T-helper 1 cell (primary cell): ENCODE results near the gene RUVBL1.

Source experiments
- DNase-seq, 5 donors: peaks; one replicate each; pipeline ENCODE4 v3.0.0-alpha.2; 2012 to 2020

Gene RUVBL1

GRCh38 chr3:128082546-128082945 is 41.1 kb downstream of the RUVBL1 start:
- DNase-seq = no peak

GRCh38 chr3:128081846-128082245 is 41.8 kb downstream of the RUVBL1 start:
- DNase-seq = no peak

- no peak for DNase-seq
These were observed 42.4 kb downstream of the RUVBL1 start for GRCh38 chr3:128081226-128081625.

- no peak for DNase-seq
These were observed 43.1 kb downstream of the RUVBL1 start for GRCh38 chr3:128080323-128081080.

GRCh38 chr3:128079823-128080222 is 43.8 kb downstream of the RUVBL1 start:
- DNase-seq = no peak

- DNase-seq = no peak
These were observed 44.7 kb downstream of the RUVBL1 start for GRCh38 chr3:128078875-128079274.

GRCh38 chr3:128078322-128078721 is 45.3 kb downstream of the RUVBL1 start:
- no peak for DNase-seq

GRCh38 chr3:128077665-128078064 is 45.9 kb downstream of the RUVBL1 start:
- DNase-seq = no peak

- DNase-seq = no peak
These were observed 46.4 kb downstream of the RUVBL1 start for GRCh38 chr3:128077202-128077624.

- DNase-seq = peak in 3 of 5 donors; percentile 26 to 32 (median 28)
These were observed 47.0 kb downstream of the RUVBL1 start for GRCh38 chr3:128076483-128077201.

- DNase-seq = peak; percentile 69 to 84 (median 79)
These were observed 47.8 kb downstream of the RUVBL1 start for GRCh38 chr3:128075522-128076482.

GRCh38 chr3:128074851-128075521 is 48.6 kb downstream of the RUVBL1 start:
- DNase-seq = no peak

- no peak for DNase-seq
These were observed 49.8 kb downstream of the RUVBL1 start for GRCh38 chr3:128073807-128074206.

GRCh38 chr3:128073185-128073725 is 50.4 kb downstream of the RUVBL1 start:
- DNase-seq = no peak

GRCh38 chr3:128072454-128073184 is 51.0 kb downstream of the RUVBL1 start:
- no peak for DNase-seq

GRCh38 chr3:128071771-128072453 is 51.7 kb downstream of the RUVBL1 start:
- DNase-seq = no peak

- DNase-seq = no peak
These were observed 52.6 kb downstream of the RUVBL1 start for GRCh38 chr3:128070898-128071591.

- DNase-seq = no peak
These were observed 54.3 kb downstream of the RUVBL1 start for GRCh38 chr3:128069271-128069670.

GRCh38 chr3:128068156-128068620 is 55.4 kb downstream of the RUVBL1 start:
- DNase-seq = peak in 2 of 5 donors; percentile 21 to 34

GRCh38 chr3:128067489-128067888 is 56.1 kb downstream of the RUVBL1 start:
- DNase-seq = no peak
